Measurements from ENCODE around the gene JPH3. TPM values are rescaled to one million over a fixed set of nuclear protein-coding genes. Genes with fewer than 3 reads are reported as not detected.

The JPH3 gene
- total and polyA plus RNA-seq, 2 experiments from 2014 or later = 1.8 to 4.8 TPM

GRCh38 chr16:87703835-87704375, 101.6 kb downstream of the JPH3 start:
- Histone ChIP-seq H2AFZ (no peak overlapping the region), H3K4me3 (no peak overlapping the region), H4K20me1 (ENCODE audit: insufficient read depth, poor library complexity, severe bottlenecking) (no peaks in the 10 kb centered on the region), H3K9me3 (ENCODE audit: low read depth) (no peaks in the 10 kb centered on the region), H3K27ac (no peak overlapping the region), H3K27me3 (no peaks in the 10 kb centered on the region), H3K4me1 (ENCODE audit: insufficient read depth) (no peaks in the 10 kb centered on the region), H3K36me3 (replicated peaks; ENCODE audit: insufficient read depth, low read depth) (no peaks in the 10 kb centered on the region), H3K4me2 (no peak overlapping the region), H3K79me2 (no peaks in the 10 kb centered on the region), H3K9me2 (replicated peaks; ENCODE audit: insufficient read depth) (no peaks in the 10 kb centered on the region)
- TF ChIP-seq CTCF (IDR thresholded peaks at IDR 0.05; ENCODE audit: poor library complexity) (no peak), EZH2phosphoT487 (IDR thresholded peaks at IDR 0.05; ENCODE audit: low read depth, severe bottlenecking, unreplicated experiment) (no peak), EZH2 (IDR thresholded peaks at IDR 0.05; ENCODE audit: borderline replicate concordance) (no peak)
- no peak for DNase-seq (ENCODE audit: low spot score)
- 96% methylated on average over 24 of the region's 29 CpGs for WGBS (ENCODE audit: low lambda C conversion rate, missing lambda C conversion rate)

GRCh38 chr16:87704754-87705353, 102.5 kb downstream of the JPH3 start:
- TF ChIP-seq EZH2phosphoT487 (IDR thresholded peaks at IDR 0.05; ENCODE audit: low read depth, severe bottlenecking, unreplicated experiment) (no peak), EZH2 (IDR thresholded peaks at IDR 0.05; ENCODE audit: borderline replicate concordance) (no peak), CTCF (IDR thresholded peaks at IDR 0.05; ENCODE audit: poor library complexity) (no peak)
- WGBS (ENCODE audit: low lambda C conversion rate, missing lambda C conversion rate) = 91% methylated on average over 29 of the region's 34 CpGs

GRCh38 chr16:87705771-87706277, 103.5 kb downstream of the JPH3 start:
- H3K4me2 ChIP-seq = peak overlapping the region; percentile 67
- no peak overlapping the region for H2AFZ ChIP-seq
- peak; percentile 42 for DNase-seq (ENCODE audit: low spot score)
- no peaks in the 10 kb centered on the region for H4K20me1 ChIP-seq (ENCODE audit: insufficient read depth, poor library complexity, severe bottlenecking)
- H3K4me3 ChIP-seq = no peak overlapping the region
- TF ChIP-seq EZH2 (IDR thresholded peaks at IDR 0.05; ENCODE audit: borderline replicate concordance) = no peak
- TF ChIP-seq CTCF (IDR thresholded peaks at IDR 0.05; ENCODE audit: poor library complexity) = no peak
- no peak for TF ChIP-seq EZH2phosphoT487 (IDR thresholded peaks at IDR 0.05; ENCODE audit: low read depth, severe bottlenecking, unreplicated experiment)
- no peaks in the 10 kb centered on the region for H3K4me1 ChIP-seq (ENCODE audit: insufficient read depth)
- no peak overlapping the region for H3K27ac ChIP-seq
- 50% methylated on average over 20 of the region's 31 CpGs for WGBS (ENCODE audit: low lambda C conversion rate, missing lambda C conversion rate)
- no peaks in the 10 kb centered on the region for H3K36me3 ChIP-seq (replicated peaks; ENCODE audit: insufficient read depth, low read depth)
- no peaks in the 10 kb centered on the region for H3K27me3 ChIP-seq
- no peaks in the 10 kb centered on the region for H3K79me2 ChIP-seq
- H3K9me3 ChIP-seq (ENCODE audit: low read depth) = no peaks in the 10 kb centered on the region
- H3K9me2 ChIP-seq (replicated peaks; ENCODE audit: insufficient read depth) = no peaks in the 10 kb centered on the region

More at GRCh38 chr16:87704754-87705353, 102.5 kb downstream of the JPH3 start:
- Histone ChIP-seq H2AFZ (no peak overlapping the region), H3K79me2 (no peaks in the 10 kb centered on the region), H3K27me3 (no peaks in the 10 kb centered on the region), H3K4me3 (no peak overlapping the region), H3K27ac (no peak overlapping the region), H3K36me3 (replicated peaks; ENCODE audit: insufficient read depth, low read depth) (no peaks in the 10 kb centered on the region), H3K4me1 (ENCODE audit: insufficient read depth) (no peaks in the 10 kb centered on the region), H4K20me1 (ENCODE audit: insufficient read depth, poor library complexity, severe bottlenecking) (no peaks in the 10 kb centered on the region), H3K9me2 (replicated peaks; ENCODE audit: insufficient read depth) (no peaks in the 10 kb centered on the region), H3K9me3 (ENCODE audit: low read depth) (no peaks in the 10 kb centered on the region), H3K4me2 (no peak overlapping the region)
- no peak for DNase-seq (ENCODE audit: low spot score)
